ENCODE data around the gene DPYD.

DPYD gene

DNA sequence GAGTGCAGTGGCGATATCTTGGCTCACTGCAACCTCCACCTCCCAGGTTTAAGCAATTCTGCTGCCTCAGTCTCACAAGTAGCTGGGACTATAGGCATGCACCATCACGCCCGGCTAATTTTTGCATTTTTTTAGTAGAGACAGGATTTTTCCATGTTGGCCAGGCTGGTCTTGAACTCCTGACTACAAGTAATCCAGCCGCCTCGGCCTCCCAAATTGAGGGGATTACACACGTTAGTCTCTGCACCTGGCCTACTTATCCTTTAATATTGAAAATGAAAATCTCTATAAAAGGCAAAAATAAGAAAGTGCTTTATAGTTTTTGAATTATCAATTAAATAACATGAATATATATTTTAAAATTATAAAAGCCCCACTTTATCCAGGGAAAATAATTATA, 190.6 kb downstream of the DPYD start:
- DNase-seq (ENCODE audit: extremely low spot score): no peak
- TF ChIP-seq FOXM1 (IDR thresholded peaks at IDR 0.05; ENCODE audit: borderline replicate concordance) (no peak), FOXK2 (IDR thresholded peaks at IDR 0.05) (no peak), BHLHE40 (IDR thresholded peaks at IDR 0.05; ENCODE audit: borderline replicate concordance) (no peak), SP1 (IDR thresholded peaks at IDR 0.05) (no peak), ZNF384 (IDR thresholded peaks at IDR 0.05) (no peak)
- TF ChIP-seq, protein P1, sequence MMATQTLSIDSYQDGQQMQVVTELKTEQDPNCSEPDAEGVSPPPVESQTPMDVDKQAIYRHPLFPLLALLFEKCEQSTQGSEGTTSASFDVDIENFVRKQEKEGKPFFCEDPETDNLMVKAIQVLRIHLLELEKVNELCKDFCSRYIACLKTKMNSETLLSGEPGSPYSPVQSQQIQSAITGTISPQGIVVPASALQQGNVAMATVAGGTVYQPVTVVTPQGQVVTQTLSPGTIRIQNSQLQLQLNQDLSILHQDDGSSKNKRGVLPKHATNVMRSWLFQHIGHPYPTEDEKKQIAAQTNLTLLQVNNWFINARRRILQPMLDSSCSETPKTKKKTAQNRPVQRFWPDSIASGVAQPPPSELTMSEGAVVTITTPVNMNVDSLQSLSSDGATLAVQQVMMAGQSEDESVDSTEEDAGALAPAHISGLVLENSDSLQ (IDR thresholded peaks at IDR 0.05): no peak
- POLR2A ChIA-PET: no interaction called here
- CTCF ChIA-PET: no interaction called here

- no peak for TF ChIP-seq ZNF384 (IDR thresholded peaks at IDR 0.05)
- no peak for TF ChIP-seq TARDBP (IDR thresholded peaks at IDR 0.05)
- no peak for TF ChIP-seq SP1 (IDR thresholded peaks at IDR 0.05)
- TF ChIP-seq FOXM1 (IDR thresholded peaks at IDR 0.05; ENCODE audit: borderline replicate concordance): no peak
- TF ChIP-seq FOXK2 (IDR thresholded peaks at IDR 0.05): no peak
- no peak for TF ChIP-seq BHLHE40 (IDR thresholded peaks at IDR 0.05; ENCODE audit: borderline replicate concordance)
- TF ChIP-seq LEF1 (IDR thresholded peaks at IDR 0.05; ENCODE audit: borderline replicate concordance): no peak
- no peak for TF ChIP-seq ELF4 (IDR thresholded peaks at IDR 0.05)
- TF ChIP-seq, protein P1 (IDR thresholded peaks at IDR 0.05): no peak
- no peak for TF ChIP-seq ARNT (IDR thresholded peaks at IDR 0.05)
- TF ChIP-seq SUZ12 (IDR thresholded peaks at IDR 0.05): no peak
- no peak for TF ChIP-seq L3MBTL2 (conservative IDR thresholded peaks at IDR 0.05)
- TF ChIP-seq FOXA1 (IDR thresholded peaks at IDR 0.05): no peak
- TF ChIP-seq HDGF (IDR thresholded peaks at IDR 0.05; ENCODE audit: borderline replicate concordance): no peak
- TF ChIP-seq NFRKB (IDR thresholded peaks at IDR 0.05): no peak
- TF ChIP-seq CTBP1 (IDR thresholded peaks at IDR 0.05; ENCODE audit: borderline replicate concordance): no peak
- CTCF ChIA-PET: no interaction called here
- DNase-seq (ENCODE audit: extremely low spot score): no peak
- POLR2A ChIA-PET: no interaction called here
Observed at GRCh38 chr1:97728436-97728835, 192.4 kb downstream of the DPYD start.

DNA sequence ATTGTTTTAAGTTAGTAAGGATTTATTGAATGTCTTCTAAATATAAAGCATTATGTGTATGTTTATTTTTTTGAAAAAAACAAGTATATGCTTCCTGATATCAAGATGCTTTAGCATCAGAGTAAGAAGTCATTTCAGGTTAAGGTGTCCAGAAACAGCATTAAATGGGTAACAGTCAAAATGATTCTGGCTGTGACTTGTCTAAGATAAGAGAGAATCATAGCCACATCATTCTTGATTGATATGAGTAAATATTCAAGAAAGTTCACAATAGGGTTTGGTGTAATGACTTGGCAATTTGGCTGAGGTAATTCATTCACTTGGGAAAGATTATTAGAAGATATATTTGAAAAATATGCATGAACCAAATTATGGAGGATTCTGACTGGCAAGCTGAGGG, 193.8 kb downstream of the DPYD start:
- DNase-seq (ENCODE audit: extremely low spot score): no peak
- POLR2A ChIA-PET: no interaction called here
- TF ChIP-seq FOXK2 (IDR thresholded peaks at IDR 0.05) (no peak), BHLHE40 (IDR thresholded peaks at IDR 0.05; ENCODE audit: borderline replicate concordance) (no peak), HDGF (IDR thresholded peaks at IDR 0.05; ENCODE audit: borderline replicate concordance) (no peak), FOXM1 (IDR thresholded peaks at IDR 0.05; ENCODE audit: borderline replicate concordance) (no peak), LEF1 (IDR thresholded peaks at IDR 0.05; ENCODE audit: borderline replicate concordance) (no peak), SP1 (IDR thresholded peaks at IDR 0.05) (no peak), L3MBTL2 (conservative IDR thresholded peaks at IDR 0.05) (no peak), ELF4 (IDR thresholded peaks at IDR 0.05) (no peak), ARNT (IDR thresholded peaks at IDR 0.05) (no peak), CTBP1 (IDR thresholded peaks at IDR 0.05; ENCODE audit: borderline replicate concordance) (no peak), TARDBP (IDR thresholded peaks at IDR 0.05) (no peak), SUZ12 (IDR thresholded peaks at IDR 0.05) (no peak), FOXA1 (IDR thresholded peaks at IDR 0.05) (no peak), NFRKB (IDR thresholded peaks at IDR 0.05) (no peak), ZNF384 (IDR thresholded peaks at IDR 0.05) (no peak)
- TF ChIP-seq, protein P1 (IDR thresholded peaks at IDR 0.05): no peak
- CTCF ChIA-PET: no interaction called here

DNA sequence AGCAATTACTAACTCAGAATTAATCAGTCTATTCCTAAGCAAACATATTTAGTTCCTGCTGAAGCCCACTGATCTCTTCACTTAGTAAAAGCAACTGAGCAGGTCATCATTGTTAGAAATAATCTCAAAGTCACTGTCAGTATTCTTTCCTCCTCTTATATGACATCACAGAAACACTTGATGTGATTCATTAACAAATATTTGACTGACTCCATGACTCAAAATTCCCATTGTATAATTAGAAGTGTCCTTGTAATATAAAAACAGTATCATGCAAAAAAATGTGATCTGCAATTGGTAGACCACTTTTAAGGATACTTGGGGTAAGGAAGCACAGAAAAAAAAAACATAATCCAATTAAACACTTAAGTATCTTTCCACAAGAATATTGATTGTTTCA, 194.4 kb downstream of the DPYD start:
- POLR2A ChIA-PET: no interaction called here
- CTCF ChIA-PET: no interaction called here
- DNase-seq (ENCODE audit: extremely low spot score): no peak
- no peak for TF ChIP-seq NFRKB (IDR thresholded peaks at IDR 0.05)
- no peak for TF ChIP-seq CTBP1 (IDR thresholded peaks at IDR 0.05; ENCODE audit: borderline replicate concordance)
- no peak for TF ChIP-seq FOXK2 (IDR thresholded peaks at IDR 0.05)
- no peak for TF ChIP-seq ARNT (IDR thresholded peaks at IDR 0.05)
- TF ChIP-seq HDGF (IDR thresholded peaks at IDR 0.05; ENCODE audit: borderline replicate concordance): no peak

DNA sequence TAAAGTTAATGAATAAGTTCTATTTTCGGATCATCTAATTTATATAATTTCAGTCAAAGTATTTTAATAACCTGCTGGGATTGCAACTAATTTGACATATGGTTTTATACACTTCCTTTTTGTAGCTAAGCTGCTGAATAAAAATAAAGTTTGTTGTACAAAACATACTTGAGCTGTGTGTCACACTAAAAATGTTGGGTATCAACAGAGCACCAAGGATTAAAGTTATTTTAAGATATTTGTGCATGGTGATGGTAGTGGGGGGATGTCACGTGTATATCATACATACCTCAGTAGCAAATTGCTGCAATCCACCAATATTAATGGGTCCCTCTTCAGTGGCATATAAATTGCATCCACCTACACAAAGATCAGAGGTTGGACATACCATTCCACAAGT, 199.6 kb downstream of the DPYD start:
- POLR2A ChIA-PET: no interaction called here

GRCh38 chr1:97712980-97713379, 207.9 kb downstream of the DPYD start:
- no peak for DNase-seq (ENCODE audit: extremely low spot score)
- no peak for TF ChIP-seq ARNT (IDR thresholded peaks at IDR 0.05)
- TF ChIP-seq BHLHE40 (IDR thresholded peaks at IDR 0.05; ENCODE audit: borderline replicate concordance): no peak
- TF ChIP-seq, protein P1 (IDR thresholded peaks at IDR 0.05): no peak
- no peak for TF ChIP-seq FOXM1 (IDR thresholded peaks at IDR 0.05; ENCODE audit: borderline replicate concordance)
- no peak for TF ChIP-seq FOXK2 (IDR thresholded peaks at IDR 0.05)
- no peak for TF ChIP-seq ELF4 (IDR thresholded peaks at IDR 0.05)
- TF ChIP-seq SP1 (IDR thresholded peaks at IDR 0.05): no peak
- TF ChIP-seq HDGF (IDR thresholded peaks at IDR 0.05; ENCODE audit: borderline replicate concordance): no peak
- no peak for TF ChIP-seq TARDBP (IDR thresholded peaks at IDR 0.05)
- no peak for TF ChIP-seq ZNF384 (IDR thresholded peaks at IDR 0.05)
- TF ChIP-seq L3MBTL2 (conservative IDR thresholded peaks at IDR 0.05): no peak
- TF ChIP-seq SUZ12 (IDR thresholded peaks at IDR 0.05): no peak
- TF ChIP-seq LEF1 (IDR thresholded peaks at IDR 0.05; ENCODE audit: borderline replicate concordance): no peak
- TF ChIP-seq NFRKB (IDR thresholded peaks at IDR 0.05): no peak
- no peak for TF ChIP-seq FOXA1 (IDR thresholded peaks at IDR 0.05)
- TF ChIP-seq CTBP1 (IDR thresholded peaks at IDR 0.05; ENCODE audit: borderline replicate concordance): no peak
- POLR2A ChIA-PET: no interaction called here
- CTCF ChIA-PET: no interaction called here

More for the DNA sequence above, 199.6 kb downstream of the DPYD start:
- TF ChIP-seq FOXA1 (IDR thresholded peaks at IDR 0.05) (no peak), TARDBP (IDR thresholded peaks at IDR 0.05) (no peak), SUZ12 (IDR thresholded peaks at IDR 0.05) (no peak), L3MBTL2 (conservative IDR thresholded peaks at IDR 0.05) (no peak), HDGF (IDR thresholded peaks at IDR 0.05; ENCODE audit: borderline replicate concordance) (no peak), ZNF384 (IDR thresholded peaks at IDR 0.05) (no peak), ELF4 (IDR thresholded peaks at IDR 0.05) (no peak), ARNT (IDR thresholded peaks at IDR 0.05) (no peak), FOXK2 (IDR thresholded peaks at IDR 0.05) (no peak), CTBP1 (IDR thresholded peaks at IDR 0.05; ENCODE audit: borderline replicate concordance) (no peak), SP1 (IDR thresholded peaks at IDR 0.05) (no peak), BHLHE40 (IDR thresholded peaks at IDR 0.05; ENCODE audit: borderline replicate concordance) (no peak)
- CTCF ChIA-PET: no interaction called here
- no peak for DNase-seq (ENCODE audit: extremely low spot score)

All from HEK293T (cell line).